GM19372 (cell line): ENCODE data around the gene GPR158.
"Not testable (repeated sequence)": the region's sequence is repeated elsewhere in the genome, so short reads cannot be mapped to it uniquely, and the experiment has no call there.

Experiments used
- ATAC-seq: cut with Tn5 transposase; IDR thresholded peaks from one replicate; pipeline ENCODE4 v1.9.1; 2021; ENCODE audit warnings: mild to moderate bottlenecking, low read depth, moderate library complexity; ENCODE audit not compliant: unreplicated experiment

GPR158 gene, protein sequence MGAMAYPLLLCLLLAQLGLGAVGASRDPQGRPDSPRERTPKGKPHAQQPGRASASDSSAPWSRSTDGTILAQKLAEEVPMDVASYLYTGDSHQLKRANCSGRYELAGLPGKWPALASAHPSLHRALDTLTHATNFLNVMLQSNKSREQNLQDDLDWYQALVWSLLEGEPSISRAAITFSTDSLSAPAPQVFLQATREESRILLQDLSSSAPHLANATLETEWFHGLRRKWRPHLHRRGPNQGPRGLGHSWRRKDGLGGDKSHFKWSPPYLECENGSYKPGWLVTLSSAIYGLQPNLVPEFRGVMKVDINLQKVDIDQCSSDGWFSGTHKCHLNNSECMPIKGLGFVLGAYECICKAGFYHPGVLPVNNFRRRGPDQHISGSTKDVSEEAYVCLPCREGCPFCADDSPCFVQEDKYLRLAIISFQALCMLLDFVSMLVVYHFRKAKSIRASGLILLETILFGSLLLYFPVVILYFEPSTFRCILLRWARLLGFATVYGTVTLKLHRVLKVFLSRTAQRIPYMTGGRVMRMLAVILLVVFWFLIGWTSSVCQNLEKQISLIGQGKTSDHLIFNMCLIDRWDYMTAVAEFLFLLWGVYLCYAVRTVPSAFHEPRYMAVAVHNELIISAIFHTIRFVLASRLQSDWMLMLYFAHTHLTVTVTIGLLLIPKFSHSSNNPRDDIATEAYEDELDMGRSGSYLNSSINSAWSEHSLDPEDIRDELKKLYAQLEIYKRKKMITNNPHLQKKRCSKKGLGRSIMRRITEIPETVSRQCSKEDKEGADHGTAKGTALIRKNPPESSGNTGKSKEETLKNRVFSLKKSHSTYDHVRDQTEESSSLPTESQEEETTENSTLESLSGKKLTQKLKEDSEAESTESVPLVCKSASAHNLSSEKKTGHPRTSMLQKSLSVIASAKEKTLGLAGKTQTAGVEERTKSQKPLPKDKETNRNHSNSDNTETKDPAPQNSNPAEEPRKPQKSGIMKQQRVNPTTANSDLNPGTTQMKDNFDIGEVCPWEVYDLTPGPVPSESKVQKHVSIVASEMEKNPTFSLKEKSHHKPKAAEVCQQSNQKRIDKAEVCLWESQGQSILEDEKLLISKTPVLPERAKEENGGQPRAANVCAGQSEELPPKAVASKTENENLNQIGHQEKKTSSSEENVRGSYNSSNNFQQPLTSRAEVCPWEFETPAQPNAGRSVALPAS (N-terminal part only)

DNA sequence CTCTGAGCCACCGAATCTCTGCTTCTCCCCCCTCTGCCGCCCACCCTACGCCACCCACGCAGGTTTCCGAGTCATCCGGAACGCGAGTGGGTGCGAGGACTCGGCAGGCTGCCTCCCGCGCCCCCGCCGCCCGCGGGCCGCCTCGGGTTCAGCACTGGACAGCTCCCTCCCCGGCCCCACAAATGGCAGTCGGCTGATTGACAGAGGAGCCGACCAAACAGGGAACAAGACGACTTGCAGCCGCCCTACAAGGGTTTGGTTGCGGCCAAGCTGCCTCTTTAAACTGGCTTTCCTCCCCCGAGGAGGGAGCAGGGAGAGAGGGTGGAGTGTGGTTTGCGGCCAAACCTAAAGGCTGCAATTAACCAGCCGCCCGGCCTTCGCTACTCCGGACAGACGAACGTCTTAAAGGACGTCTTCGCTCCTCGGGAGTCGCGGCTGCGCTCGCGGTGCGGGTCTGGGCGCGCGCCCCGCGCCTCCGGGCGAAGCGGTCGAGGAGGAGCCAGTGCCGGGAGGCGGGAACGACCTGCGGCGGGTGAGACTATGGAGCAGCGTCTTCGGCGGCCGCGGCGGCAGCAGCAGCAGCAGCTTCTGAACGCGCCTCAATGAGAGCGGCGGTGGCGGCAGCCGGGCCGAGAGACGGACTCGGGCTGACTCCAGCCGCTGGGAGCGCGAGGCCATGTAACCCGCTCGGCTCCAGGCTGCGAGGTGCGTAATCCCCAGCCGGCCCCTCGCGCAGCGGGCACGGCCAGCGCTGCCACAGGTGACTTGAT, at the start of gene GPR158:
GPR158 (plus strand) TSS at position 541 of the 770 bp plus-strand sequence. CDS start 420 bp downstream, outside the sequence.
- peak; percentile 78 for ATAC-seq

DNA sequence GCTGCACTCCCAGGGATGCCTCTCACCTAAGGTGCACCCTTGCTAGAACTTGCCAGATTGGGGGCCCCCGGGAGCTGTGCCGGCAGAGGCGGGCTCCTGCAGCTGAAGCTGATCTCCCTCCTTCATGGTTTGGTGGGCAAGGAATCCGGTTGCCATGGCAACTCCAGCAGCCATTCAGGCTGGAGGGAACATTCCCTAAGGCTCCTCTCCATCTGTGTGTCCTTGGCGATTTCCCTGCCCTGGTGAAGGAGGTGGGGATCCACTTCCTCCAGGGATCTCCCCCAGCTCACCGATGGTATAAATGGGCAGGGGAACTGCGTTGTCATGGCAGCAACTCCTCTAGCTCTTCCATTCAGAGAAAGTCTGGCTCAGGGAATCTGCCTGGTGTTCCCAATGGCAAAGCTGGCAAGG, 49.6 kb upstream of the GPR158 start:
- ATAC-seq = no peak

DNA sequence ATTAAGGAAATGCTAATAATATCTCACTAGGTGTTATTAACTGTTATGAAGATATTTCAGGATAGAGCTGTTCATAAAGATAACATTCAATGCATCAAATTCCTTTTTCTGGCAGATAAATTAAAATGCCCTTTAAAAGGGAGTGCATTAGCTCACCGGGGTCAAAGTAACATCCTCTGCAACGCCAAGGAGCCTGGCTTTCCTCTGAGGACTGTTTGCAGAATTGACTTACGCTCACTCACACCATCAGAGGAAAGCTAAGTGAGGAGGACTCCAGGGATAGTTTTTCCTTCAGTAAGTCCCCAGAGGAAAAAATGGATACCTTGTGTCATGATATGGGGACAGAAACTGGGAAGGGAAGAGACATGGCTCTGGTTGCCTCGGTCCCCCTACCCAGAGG, 45.2 kb upstream of the GPR158 start:
- ATAC-seq = no peak

DNA sequence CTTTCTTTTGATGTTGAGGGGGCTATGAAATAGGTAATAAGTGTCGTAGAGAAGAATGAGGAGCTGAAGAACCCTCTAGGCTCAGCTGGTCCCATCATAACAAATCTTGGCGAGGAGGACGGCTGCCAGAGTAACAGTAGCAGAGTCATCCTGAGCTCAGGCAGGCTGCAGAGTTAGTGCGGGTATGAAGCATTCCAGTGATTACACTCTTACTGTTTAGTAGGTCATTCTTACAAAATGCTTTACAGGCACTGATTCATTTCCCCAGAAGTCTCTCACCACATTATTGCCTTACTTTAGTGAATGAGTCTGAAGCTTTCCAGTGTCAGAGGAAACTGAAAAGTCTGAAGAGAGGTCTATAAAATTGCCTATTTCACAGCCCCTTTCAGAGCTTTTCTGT, 43.9 kb upstream of the GPR158 start:
- no peak for ATAC-seq

DNA sequence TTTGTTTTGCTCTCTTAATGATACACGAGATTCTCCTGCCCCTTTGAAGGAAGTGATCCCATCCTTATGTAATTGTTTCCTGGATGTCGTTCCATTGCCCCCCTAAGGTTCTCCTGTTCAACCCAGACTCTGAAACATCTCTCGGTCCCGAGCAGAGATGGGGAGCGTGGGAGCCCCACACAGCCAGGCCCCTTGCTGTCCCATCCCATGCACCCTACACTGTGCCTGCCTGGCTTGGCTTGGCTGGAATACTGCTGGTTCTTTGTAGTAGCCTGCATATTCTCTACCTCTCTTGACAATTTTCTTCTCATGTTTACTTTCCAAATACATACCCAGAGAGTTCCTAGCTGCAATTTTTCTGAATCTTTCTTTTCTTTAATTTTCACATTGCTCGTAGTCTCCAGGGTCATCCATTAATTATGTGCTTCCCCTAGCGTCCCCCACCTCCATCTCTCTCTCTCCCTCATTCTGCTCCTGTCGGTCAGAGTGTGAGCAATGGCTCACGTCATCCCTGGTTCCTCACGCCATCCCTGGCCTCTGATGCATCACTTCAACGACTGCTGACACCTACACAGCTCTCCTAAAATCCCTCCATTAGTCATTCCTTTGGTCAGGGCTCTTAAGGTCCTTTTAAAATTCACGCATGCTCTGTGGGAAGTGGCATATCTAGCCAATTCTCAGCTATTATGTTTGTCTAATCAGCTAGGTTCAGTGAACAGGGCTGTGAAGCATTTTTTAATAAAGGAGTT, 32.5 kb upstream of the GPR158 start:
- ATAC-seq = no peak

DNA sequence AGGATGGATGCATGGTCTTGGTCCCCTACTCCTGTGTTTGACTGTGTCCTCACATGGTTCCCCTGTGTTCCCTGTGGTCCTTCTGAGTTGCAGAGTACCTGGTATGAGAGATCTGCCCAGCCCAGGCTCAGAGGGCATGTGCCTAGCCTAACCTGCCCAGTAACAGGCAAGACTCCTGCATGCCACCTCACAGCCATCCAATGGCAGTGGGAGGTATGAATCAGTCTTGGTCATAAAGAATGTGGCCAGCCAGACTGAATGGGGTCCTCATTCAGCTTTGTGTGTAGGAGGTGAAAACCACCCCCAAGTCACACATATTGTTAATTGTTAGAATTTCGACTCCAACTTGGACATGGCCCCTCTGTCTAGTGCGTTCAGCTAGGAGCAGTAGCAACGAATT, 17.2 kb upstream of the GPR158 start:
- no peak for ATAC-seq

DNA sequence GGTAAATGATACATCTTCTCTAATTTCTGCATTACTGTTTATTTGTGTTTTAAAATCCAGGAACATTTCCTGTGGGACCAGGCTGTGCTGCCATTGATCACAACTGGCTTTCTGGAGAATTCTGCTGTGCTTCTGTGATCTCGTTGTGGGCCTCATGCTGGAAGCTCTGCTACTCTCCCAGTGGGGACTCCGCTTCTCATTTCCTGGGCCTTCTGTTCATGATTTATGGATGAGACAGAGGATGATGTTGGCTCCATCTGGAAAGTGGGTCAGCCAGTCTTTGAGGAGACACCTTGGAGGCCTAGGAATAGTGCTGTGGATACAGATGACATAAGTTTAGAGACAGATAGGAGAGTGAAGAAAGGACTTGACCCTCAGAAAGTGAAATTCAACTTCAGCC, 15.2 kb upstream of the GPR158 start:
- ATAC-seq = no peak

DNA sequence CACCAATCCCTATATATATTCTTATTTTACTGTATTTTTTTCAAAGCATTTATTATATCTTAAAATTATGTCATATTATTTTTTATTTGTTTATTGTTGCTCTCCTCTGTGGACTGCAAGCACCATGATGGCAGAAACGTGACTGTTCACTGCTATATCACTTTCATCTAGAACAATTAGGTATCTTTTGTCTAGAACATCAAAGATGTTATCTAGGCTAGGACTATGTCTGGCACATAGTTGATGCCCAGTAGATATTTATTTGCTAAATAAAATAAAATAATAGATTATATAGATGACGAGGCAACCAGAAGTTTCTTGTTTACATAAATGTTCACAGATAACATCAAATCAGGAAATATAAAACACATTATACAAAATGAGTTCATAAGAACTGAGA, 12.4 kb upstream of the GPR158 start:
- no peak for ATAC-seq

DNA sequence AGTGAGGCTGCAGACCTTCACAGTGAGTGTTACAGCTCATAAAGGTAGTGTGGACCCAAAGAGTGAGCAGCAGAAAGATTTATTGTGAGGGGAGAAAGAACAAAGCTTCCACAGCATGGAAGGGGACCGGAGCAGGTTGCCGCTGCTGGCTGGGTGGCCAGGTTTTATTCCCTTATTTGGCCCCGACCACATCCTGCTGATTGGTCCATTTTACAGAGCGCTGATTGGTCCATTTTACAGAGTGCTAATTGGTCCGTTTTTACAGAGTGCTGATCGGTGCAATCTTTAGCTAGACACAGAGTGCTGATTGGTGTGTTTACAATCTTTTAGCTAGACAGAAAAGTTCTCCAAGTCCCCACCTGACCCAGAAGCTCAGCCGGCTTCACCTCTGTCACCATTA, 11.3 kb upstream of the GPR158 start:
- ATAC-seq = not testable (repeated sequence)

DNA sequence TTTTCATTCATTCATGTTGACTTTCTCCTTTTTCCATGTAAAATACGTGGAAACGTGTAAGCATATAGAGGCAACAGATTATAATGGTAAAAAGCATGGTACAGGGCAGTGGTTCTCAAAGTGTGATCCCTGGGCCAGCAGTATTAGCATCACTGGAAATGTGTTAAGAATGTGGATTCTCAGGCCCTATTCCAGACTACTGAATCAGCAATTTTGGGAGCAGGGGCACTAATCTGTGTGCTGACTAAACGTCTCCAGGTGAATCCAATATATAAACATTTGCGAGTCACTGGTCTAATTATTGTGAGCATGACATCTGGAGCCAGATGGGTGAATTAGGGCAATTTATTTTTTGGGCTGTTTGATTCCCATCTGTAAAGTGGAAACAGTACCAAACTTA, 5.1 kb upstream of the GPR158 start:
- ATAC-seq = no peak

DNA sequence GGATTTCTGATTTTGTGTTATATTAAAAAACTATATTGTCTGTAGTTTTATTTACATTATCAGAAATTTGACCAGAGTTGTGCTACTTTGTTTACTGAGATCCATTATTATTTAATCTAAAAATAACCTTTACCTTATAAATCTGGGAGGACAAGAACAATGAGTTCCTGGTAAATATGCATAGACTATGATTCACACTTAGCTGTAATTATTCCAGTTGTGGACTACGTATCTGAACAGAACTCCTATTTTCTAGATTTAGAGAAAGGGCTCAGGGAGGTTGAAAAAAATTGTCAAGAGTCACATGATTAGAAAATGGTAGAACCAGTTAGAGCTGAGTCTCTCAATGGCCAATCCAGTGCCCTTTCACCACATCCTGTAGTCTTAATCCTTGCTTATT, 4.2 kb upstream of the GPR158 start:
- ATAC-seq = no peak

DNA sequence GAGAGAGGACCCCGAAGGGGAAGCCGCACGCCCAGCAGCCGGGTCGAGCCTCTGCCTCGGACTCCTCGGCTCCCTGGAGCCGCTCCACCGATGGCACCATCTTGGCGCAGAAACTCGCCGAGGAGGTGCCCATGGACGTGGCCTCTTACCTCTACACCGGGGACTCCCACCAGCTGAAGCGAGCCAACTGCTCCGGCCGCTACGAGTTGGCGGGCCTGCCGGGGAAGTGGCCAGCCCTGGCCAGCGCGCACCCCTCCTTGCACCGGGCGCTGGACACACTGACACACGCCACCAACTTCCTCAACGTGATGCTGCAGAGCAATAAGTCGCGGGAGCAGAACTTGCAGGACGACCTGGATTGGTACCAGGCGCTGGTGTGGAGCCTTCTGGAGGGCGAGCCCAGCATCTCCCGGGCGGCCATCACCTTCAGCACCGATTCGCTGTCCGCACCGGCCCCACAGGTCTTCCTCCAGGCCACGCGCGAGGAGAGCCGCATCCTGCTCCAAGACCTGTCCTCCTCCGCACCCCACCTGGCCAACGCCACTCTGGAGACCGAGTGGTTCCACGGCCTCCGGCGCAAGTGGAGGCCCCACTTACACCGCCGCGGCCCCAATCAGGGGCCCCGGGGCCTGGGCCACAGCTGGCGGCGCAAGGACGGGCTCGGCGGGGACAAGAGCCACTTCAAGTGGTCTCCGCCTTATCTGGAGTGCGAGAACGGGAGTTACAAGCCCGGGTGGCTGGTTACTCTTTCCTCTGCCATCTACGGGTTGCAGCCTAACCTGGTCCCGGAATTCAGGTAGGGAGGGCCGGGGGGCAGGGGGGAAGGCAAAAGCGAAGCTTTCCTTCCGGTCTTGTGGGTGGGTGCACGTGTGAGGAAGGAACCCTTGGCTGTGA, 973 bp downstream of the GPR158 start:
- no peak for ATAC-seq

DNA sequence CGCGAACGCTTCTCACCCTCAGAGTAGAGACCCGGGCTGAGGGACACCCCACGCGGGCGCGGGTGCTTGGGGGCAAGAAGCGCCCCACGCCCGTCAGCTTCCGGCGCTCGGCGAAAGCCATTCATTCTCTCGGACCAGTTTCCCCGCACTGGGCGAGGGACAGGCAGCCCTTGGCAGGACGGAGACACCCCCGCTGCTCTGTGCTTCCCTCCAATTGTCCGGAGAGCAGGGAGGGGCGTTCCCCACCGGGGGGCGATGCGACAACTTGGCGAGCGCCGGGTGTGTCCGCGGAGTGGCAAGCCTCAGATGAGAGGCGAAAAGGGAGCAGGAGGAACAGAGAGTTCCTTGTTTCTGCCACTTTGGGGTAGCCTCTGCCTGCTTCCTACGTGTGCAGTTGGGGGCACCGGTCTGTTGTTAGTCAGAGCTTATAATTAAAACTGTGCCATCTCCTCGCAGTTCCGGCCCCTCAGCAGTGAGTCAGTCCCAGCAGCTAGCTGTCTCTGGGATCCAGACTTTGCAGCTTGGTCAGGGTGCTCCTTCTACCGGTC, 1.7 kb downstream of the GPR158 start:
- no peak for ATAC-seq

DNA sequence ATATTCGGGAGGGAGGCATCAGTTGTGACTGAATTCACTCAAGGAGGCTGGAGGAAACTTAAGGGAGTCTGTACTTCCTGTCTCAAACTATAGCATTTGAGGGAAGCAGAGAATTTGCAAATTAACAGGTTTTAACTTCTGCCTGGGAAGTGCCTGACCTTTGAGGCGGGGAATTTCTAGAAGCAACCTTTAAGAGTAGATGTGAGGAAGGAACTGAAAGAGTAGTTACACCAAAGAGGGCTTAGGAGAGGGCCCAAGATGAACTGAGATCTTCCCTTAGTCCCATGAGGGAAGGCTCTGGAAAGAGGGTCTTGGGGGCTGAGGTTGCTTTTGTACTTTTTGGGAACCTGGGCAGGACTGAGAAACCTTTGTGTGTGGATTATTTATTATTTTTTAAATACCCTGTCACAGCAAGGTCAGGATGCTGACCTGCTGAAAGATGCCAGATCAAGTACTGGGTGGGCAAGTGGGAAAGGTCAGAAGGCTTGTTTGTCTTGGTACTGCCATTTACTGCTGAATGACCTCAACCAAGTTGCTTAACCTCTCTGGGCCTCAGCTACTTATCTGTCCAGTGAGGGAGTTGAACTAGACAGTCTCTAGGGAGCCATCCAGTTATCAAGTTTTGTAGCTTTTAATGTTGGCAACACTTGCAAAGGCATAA, 2.4 kb downstream of the GPR158 start:
- no peak for ATAC-seq

DNA sequence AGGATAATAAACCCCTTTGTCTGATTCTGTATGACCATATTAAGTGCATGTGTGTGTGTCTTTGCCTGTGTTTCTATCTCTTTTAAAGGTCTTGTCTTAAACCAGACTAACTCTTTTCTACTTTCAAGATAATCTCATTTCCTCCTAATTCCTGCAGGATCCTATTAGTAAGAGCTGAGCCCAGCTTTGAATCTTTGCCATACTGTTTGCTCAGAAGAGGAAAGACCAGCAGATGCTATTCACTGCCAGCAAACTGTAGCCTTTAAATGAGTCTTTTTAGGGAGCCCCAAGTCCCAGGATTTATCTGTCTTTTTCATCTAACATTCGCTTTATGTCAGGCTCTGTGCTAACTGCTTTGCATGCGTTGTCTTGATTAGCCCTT, 2.9 kb downstream of the GPR158 start:
- ATAC-seq = no peak

DNA sequence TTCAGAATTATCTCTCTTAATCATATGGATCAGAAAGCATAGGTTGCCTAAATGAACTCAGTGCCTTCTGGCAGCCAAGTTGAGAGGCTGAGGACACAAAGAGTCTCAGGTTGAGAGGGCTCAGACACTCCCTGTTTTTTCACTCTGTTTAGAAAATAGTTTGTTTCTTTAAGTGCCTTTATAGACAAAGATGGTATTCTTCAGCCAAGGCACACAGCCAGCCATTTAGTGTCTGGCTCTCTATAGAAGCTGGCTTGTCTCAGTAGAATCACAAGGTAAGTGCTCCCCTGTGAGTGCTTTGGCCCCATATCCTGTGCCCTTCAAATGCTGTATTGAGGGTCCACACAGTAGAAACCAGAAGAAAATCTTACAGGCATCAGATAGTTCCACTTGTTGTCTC, 3.6 kb downstream of the GPR158 start:
- ATAC-seq = no peak

DNA sequence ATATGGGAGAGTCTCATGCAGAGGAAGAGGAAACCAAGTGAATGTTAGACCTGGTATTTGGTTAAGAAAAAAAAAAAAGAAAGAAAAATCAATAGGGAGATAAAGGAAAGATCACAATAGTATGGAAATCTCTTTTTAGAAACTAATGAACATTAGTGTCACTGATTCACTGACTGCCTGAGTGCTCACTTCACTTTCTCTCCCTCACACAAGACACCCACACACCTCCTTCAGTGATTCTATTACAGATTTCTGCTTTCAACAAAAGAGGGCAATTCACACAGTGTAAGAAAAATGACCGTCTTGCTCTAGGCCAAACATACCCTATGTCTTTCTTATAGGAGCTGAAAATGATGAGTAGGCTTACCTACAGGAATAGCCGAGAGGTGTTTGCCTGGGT, 6.0 kb downstream of the GPR158 start:
- no peak for ATAC-seq

DNA sequence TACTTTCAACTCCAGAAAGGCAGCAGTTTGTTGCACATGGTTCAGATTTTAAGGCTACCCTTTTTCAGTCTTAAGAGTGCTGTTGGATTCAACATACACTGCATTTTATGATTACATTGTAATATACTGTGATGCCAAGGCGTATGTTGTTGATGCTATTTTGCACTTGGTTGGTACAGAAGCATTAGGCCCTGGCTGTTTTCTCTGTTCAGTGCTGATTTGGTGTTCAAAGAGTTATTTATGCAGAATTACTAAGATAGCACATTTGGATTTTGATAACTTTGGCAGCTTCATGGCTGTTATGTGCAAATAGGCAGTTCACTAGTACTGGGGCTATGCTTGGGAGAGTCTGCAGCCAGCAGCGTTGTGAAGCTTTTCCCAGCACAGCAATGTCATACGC, 7.8 kb downstream of the GPR158 start:
- no peak for ATAC-seq
